Mucosa of stomach (tissue), 1 donor: ENCODE data around the gene STAT5A.

Experiments
- H3K27me3 ChIP-seq: one replicate; pipeline ENCODE4 v1.7.0; 2013; ENCODE audit warnings: mild to moderate bottlenecking, low read length; ENCODE audit not compliant: control insufficient read depth, insufficient read depth
- H3K36me3 ChIP-seq: one replicate; pipeline ENCODE4 v1.7.0; 2013; ENCODE audit warnings: low read length; ENCODE audit not compliant: control insufficient read depth, insufficient read depth
- H3K4me1 ChIP-seq: one replicate; pipeline ENCODE4 v1.7.0; 2013; ENCODE audit warnings: mild to moderate bottlenecking, low read length; ENCODE audit not compliant: control insufficient read depth, insufficient read depth
- H3K4me3 ChIP-seq: one replicate; pipeline ENCODE4 v1.7.0; 2013; ENCODE audit warnings: low read length
- H3K9ac ChIP-seq: one replicate; pipeline ENCODE4 v1.7.0; 2013; ENCODE audit warnings: mild to moderate bottlenecking, low read length, moderate library complexity
- H3K9me3 ChIP-seq: one replicate; pipeline ENCODE4 v1.7.0; 2013; ENCODE audit warnings: mild to moderate bottlenecking, low read length, moderate library complexity; ENCODE audit not compliant: control insufficient read depth
- donor health status: Pancreatic carcinoma.

Gene STAT5A

GRCh38 chr17:42305543-42306384 lies 17.5 kb downstream of the STAT5A start:
- Histone ChIP-seq H3K9me3 (no peaks in the 10 kb centered on the region), H3K4me1 (no peaks in the 10 kb centered on the region), H3K36me3 (peaks cover 17% of the 10 kb centered on the region)

GRCh38 chr17:42306385-42306667 lies 18.0 kb downstream of the STAT5A start:
- Histone ChIP-seq H3K9me3 (no peaks in the 10 kb centered on the region), H3K4me1 (no peaks in the 10 kb centered on the region), H3K36me3 (peaks cover 19% of the 10 kb centered on the region), H3K4me3 (no peak overlapping the region), H3K9ac (no peak overlapping the region), H3K27me3 (no peaks in the 10 kb centered on the region)

More at GRCh38 chr17:42305543-42306384, 17.5 kb downstream of the STAT5A start:
- H3K4me3 ChIP-seq, result no peak overlapping the region
- no peak overlapping the region for H3K9ac ChIP-seq
- H3K27me3 ChIP-seq, result no peaks in the 10 kb centered on the region

- no peak overlapping the region for H3K9ac ChIP-seq
- peaks cover 11% of the 10 kb centered on the region for H3K36me3 ChIP-seq
Measured at GRCh38 chr17:42307362-42307927, 19.1 kb downstream of the STAT5A start.

GRCh38 chr17:42308446-42308845 lies 20.1 kb downstream of the STAT5A start:
- Histone ChIP-seq H3K4me1 (no peaks in the 10 kb centered on the region), H3K36me3 (peaks cover 10% of the 10 kb centered on the region), H3K9me3 (no peaks in the 10 kb centered on the region), H3K9ac (no peak overlapping the region), H3K27me3 (no peaks in the 10 kb centered on the region), H3K4me3 (no peak overlapping the region)

More at GRCh38 chr17:42307362-42307927, 19.1 kb downstream of the STAT5A start:
- Histone ChIP-seq H3K9me3 (no peaks in the 10 kb centered on the region), H3K4me3 (no peak overlapping the region), H3K4me1 (no peaks in the 10 kb centered on the region), H3K27me3 (no peaks in the 10 kb centered on the region)

- Histone ChIP-seq H3K27me3 (no peaks in the 10 kb centered on the region), H3K4me1 (peaks cover 3% of the 10 kb centered on the region), H3K4me3 (no peak overlapping the region), H3K36me3 (peaks cover 10% of the 10 kb centered on the region), H3K9ac (no peak overlapping the region), H3K9me3 (no peaks in the 10 kb centered on the region)
Measured at GRCh38 chr17:42309142-42309541, 20.8 kb downstream of the STAT5A start.

GRCh38 chr17:42309986-42310786 lies 21.9 kb downstream of the STAT5A start:
- no peak overlapping the region for H3K9ac ChIP-seq
- peaks cover 6% of the 10 kb centered on the region for H3K4me1 ChIP-seq
- no peaks in the 10 kb centered on the region for H3K9me3 ChIP-seq
- peaks cover 12% of the 10 kb centered on the region for H3K36me3 ChIP-seq
- no peaks in the 10 kb centered on the region for H3K27me3 ChIP-seq
- H3K4me3 ChIP-seq, result no peak overlapping the region

- Histone ChIP-seq H3K9me3 (no peaks in the 10 kb centered on the region), H3K4me3 (no peak overlapping the region), H3K27me3 (no peaks in the 10 kb centered on the region), H3K4me1 (peaks cover 12% of the 10 kb centered on the region), H3K9ac (no peak overlapping the region), H3K36me3 (peaks cover 15% of the 10 kb centered on the region)
Measured at GRCh38 chr17:42310787-42311215, 22.5 kb downstream of the STAT5A start.

GRCh38 chr17:42311240-42312034 lies 23.1 kb downstream of the STAT5A start:
- Histone ChIP-seq H3K36me3 (peaks cover 15% of the 10 kb centered on the region), H3K4me3 (no peak overlapping the region), H3K9ac (no peak overlapping the region), H3K27me3 (no peaks in the 10 kb centered on the region), H3K4me1 (peaks cover 12% of the 10 kb centered on the region), H3K9me3 (no peaks in the 10 kb centered on the region)

- H3K9ac ChIP-seq, result no peak overlapping the region
- peaks cover 15% of the 10 kb centered on the region for H3K36me3 ChIP-seq
- no peak overlapping the region for H3K4me3 ChIP-seq
- no peaks in the 10 kb centered on the region for H3K9me3 ChIP-seq
- peaks cover 12% of the 10 kb centered on the region for H3K4me1 ChIP-seq
- no peaks in the 10 kb centered on the region for H3K27me3 ChIP-seq
Measured at GRCh38 chr17:42312035-42312284, 23.7 kb downstream of the STAT5A start.

GRCh38 chr17:42312285-42313130 lies 24.2 kb downstream of the STAT5A start:
- H3K4me3 ChIP-seq, result no peak overlapping the region
- no peaks in the 10 kb centered on the region for H3K27me3 ChIP-seq
- no peaks in the 10 kb centered on the region for H3K9me3 ChIP-seq
- H3K36me3 ChIP-seq, result peaks cover 13% of the 10 kb centered on the region
- H3K9ac ChIP-seq, result no peak overlapping the region
- H3K4me1 ChIP-seq, result peaks cover 12% of the 10 kb centered on the region

GRCh38 chr17:42313389-42313772 lies 25.1 kb downstream of the STAT5A start:
- Histone ChIP-seq H3K27me3 (no peaks in the 10 kb centered on the region), H3K4me1 (peaks cover 12% of the 10 kb centered on the region), H3K9me3 (no peaks in the 10 kb centered on the region), H3K9ac (no peak overlapping the region), H3K36me3 (peaks cover 12% of the 10 kb centered on the region), H3K4me3 (no peak overlapping the region)
